ENCODE measurements around the gene UNKL.
A peak's percentile ranks its signal among the peaks of the same experiment; 100 is the strongest.
"Not testable (repeated sequence)": the region's sequence is repeated elsewhere in the genome, so short reads cannot be mapped to it uniquely, and the experiment has no call there.

The UNKL gene

DNA sequence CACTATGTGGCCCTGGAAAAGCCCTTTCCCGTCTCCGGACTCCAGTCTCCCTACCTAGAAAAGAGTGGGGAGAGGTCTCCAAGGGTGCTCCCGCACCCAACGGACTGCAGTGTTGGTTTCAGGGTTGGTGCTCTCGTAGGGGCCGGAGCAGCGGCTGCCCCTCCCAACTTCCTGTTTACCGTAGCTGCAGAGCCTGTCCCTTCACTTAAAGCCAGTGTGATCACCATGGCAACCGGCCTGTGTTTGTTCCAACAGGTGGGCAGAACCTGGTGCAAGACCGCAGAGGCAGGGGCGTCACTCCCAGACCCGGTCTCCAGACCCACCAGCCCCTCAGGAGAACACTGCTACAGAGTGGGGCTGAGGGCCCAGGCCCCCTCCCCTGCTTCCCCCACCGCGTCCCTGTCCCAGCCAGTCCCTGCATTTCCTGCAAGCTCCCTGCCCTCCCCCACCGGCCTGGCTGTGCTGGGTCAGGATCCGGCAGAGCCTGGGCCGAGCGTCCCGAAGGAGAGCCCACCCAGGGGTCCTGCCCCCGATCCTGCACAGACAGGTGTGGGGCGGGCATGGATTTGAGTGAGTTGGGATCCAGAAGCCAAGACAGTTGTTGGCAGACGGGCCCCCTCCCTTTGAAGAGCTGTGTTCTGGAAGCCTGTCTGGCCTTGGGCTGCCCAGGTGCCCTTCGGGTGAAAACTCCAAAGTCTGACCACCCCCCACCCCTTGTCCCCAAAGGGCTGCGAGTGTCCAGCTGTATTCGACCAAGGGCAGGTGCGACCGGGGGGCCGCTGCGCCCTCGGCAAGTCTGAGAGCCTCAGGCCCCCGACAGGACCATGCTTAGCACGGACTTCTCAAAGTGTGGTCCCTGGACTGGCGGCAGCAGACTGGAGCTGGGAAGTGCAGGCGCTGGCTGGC lies 82.5 kb downstream of the UNKL start:
- TF ChIP-seq, protein P1, sequence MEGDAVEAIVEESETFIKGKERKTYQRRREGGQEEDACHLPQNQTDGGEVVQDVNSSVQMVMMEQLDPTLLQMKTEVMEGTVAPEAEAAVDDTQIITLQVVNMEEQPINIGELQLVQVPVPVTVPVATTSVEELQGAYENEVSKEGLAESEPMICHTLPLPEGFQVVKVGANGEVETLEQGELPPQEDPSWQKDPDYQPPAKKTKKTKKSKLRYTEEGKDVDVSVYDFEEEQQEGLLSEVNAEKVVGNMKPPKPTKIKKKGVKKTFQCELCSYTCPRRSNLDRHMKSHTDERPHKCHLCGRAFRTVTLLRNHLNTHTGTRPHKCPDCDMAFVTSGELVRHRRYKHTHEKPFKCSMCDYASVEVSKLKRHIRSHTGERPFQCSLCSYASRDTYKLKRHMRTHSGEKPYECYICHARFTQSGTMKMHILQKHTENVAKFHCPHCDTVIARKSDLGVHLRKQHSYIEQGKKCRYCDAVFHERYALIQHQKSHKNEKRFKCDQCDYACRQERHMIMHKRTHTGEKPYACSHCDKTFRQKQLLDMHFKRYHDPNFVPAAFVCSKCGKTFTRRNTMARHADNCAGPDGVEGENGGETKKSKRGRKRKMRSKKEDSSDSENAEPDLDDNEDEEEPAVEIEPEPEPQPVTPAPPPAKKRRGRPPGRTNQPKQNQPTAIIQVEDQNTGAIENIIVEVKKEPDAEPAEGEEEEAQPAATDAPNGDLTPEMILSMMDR (IDR thresholded peaks at IDR 0.05; ENCODE audit: low read length, missing control alignments), result no peak
- H3K4me3 ChIP-seq (replicated peaks; ENCODE audit: low read depth, low read length), result peak overlapping the region; percentile 30
- peak; percentile 84 for DNase-seq (ENCODE audit: low read depth)

DNA sequence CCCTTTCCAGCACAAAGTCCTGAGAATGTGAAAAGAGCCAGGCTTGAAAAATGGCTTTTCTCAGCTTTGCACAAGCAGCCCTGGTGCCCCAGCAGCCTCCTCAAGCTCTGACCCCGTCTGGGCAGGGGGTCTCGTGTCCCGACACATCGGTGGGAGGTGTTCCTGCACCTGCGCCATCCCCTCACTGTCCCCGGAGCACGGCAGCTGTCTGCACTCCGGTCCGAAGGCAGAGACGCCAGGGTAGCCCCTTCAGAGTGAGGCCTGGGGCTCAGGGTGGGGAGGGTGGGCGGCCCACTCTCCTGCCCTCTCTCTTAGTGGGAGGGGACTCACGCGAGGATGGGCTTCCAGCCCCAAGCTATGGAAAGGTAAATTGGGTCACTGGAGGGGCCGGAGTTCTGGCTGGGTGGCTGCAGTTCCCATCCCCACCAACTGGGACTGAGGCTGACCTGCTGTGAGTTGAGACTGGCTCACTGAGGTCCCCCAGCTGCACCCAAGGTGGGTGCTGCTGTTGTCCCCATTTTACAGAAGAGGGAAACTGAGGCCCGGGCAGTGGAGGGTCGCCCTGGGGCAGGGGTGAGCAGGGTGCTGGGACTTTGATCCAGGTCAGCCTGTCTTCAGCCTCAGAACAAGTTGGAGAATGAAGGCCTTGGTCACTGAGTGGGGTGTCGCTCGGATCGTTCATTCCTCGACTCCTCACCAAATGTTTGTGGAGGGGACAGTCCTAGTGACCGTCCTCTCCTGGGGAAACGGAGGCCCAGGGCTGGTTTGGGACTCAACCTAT lies 83.4 kb downstream of the UNKL start:
- TF ChIP-seq, protein P1 (IDR thresholded peaks at IDR 0.05; ENCODE audit: low read length, missing control alignments), result no peak
- no peak for DNase-seq (ENCODE audit: low read depth)
- peak overlapping the region; percentile 30 for H3K4me3 ChIP-seq (replicated peaks; ENCODE audit: low read depth, low read length)

DNA sequence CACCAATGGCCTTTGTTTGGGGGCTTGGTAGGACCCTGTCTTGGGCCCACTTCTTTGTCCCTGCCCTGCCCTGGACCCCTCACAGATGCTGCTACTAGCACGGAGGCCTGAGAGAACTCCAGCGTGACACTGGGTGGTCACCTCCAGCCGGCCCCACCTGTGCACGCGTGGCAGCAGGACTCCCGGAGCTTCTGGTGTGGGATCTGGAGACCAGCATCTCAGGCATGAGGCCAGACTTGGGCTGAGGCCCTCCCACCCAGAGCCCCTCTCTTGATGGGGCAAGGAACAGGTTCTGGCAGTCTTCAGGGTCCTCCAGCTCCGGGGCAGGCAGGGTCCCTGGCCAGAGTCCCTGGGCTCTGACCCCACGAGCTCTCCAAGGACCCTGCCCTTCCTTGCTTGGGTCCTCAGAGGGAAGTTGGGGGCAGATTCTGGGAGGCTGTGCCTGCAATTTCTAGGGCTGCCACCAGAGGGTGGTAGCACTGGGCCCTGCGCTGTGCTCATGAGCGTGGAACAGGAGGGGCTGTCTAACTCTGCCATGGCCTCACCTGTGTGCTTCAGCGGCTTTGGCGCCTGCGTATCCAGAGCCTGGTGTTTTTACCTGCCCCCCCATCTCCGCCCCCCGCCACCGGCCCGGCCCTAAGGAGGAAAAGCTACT lies 84.1 kb downstream of the UNKL start:
- H3K4me3 ChIP-seq (replicated peaks; ENCODE audit: low read depth, low read length), result no peak overlapping the region
- TF ChIP-seq, protein P1 (IDR thresholded peaks at IDR 0.05; ENCODE audit: low read length, missing control alignments), result peak; percentile 44
- DNase-seq (ENCODE audit: low read depth), result no peak

DNA sequence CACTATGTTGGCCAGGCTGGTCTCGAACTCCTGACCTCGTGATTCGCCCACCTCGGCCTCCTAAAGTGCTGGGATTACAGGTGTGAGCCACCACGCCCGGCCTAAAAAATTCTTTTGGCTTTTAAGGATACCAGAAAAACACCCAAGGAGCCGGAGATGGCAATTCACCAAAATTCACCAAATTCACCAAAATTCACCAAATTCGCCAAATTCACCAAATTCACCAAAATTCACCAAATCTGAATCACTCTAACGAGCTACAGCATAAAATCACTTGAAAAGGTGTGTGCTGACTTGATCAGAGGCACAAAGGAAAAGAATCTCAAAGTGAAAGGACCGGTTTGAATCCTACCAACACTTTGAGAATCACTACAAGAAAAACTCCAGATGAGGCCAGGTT lies 85.5 kb downstream of the UNKL start:
- H3K4me3 ChIP-seq (replicated peaks; ENCODE audit: low read depth, low read length); DNase-seq (ENCODE audit: low read depth): not testable (repeated sequence)

DNA sequence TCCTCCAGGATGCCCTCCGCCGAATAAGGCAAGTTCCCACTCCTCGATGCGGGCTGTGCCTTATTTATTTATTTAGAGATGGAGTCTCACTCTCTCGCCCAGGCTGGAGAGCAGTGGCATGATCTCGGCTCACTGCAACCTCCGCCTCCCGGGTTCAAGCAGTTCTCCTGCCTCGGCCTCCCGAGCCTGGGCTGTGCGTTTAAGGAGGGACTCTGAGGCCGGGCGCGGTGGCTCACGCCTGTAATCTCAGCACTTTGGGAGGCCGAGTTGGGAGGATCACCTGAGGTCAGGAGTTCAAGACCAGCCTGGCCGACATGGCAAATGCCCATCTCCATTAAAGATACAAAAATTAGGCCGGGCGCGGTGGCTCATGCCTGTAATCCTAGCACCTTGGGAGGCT lies 86.4 kb downstream of the UNKL start:
- DNase-seq (ENCODE audit: low read depth); H3K4me3 ChIP-seq (replicated peaks; ENCODE audit: low read depth, low read length): not testable (repeated sequence)

DNA sequence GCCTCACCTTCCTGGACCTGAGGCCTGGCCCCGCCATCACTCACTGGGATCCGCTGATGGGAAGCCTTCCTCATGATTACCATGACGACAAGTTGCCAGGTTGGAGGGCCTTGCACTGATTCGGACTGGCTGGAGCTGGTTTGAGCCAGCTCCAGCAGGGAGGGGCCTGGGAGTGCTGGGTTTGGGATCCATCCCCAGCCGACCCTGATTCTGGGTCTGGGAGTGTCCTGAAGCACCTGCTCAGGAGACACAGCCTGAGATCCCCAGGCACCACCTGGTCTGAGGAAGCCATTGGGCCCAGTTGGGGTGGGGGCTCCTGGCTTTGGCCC lies 86.9 kb downstream of the UNKL start:
- TF ChIP-seq, protein P1 (IDR thresholded peaks at IDR 0.05; ENCODE audit: low read length, missing control alignments), result no peak
- no peak overlapping the region for H3K4me3 ChIP-seq (replicated peaks; ENCODE audit: low read depth, low read length)
- DNase-seq (ENCODE audit: low read depth), result no peak

DNA sequence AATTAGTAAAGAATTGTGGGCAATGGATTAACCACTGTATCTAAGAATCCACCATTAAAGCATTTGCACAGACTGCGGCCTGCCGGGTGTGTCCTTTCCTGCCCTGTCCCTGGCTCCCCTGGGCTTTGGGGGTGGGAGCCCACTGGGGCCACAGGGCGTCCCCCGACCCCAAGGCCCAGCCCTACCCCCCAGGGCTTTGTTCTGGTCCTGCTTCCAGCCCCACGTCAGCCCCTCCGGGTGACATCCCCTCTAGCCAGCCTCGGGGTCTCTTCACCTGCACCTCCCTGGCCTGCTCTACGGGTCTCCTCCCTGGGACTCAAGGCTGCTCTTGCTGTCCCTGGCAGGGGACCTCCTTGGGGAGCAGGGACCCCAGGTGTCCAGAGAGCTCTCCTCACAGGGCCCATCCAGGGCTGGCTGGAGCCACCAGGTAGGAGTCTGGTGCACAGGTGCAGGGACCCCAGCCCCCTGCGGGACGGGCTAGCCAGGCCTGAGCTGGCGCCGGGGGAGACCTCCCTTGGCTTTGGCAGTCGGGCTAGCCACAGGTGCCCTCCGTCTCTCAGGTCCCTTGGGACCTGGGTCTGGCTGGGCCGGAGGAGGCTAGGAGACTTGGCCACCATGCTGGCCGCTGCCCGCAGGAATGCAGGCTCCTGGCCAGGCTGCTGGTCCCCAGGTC lies 87.4 kb downstream of the UNKL start:
- TF ChIP-seq, protein P1 (IDR thresholded peaks at IDR 0.05; ENCODE audit: low read length, missing control alignments), result no peak
- DNase-seq (ENCODE audit: low read depth), result no peak
- no peak overlapping the region for H3K4me3 ChIP-seq (replicated peaks; ENCODE audit: low read depth, low read length)
